ENCODE data around the gene TTI1.

DNA sequence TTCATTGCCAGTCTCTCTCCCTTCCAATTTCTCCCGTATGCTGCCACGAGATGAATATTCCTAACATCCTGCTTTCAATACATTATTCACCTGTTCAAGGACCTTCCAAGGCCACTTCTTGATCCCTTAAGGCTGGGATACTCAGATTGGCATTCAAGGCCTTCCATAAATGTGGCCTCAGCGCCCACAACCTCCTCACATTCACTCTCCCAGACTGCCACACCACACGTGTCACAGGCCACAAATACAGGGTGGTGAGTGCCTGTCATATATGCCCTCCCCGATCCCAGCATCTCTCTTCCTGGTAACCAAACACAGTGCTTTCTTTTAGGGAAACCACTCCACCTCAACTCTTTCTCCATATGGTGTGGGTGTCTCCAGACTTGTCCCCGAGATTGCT is 55.5 kb downstream of the TTI1 start:
- TF ChIP-seq, protein P1, sequence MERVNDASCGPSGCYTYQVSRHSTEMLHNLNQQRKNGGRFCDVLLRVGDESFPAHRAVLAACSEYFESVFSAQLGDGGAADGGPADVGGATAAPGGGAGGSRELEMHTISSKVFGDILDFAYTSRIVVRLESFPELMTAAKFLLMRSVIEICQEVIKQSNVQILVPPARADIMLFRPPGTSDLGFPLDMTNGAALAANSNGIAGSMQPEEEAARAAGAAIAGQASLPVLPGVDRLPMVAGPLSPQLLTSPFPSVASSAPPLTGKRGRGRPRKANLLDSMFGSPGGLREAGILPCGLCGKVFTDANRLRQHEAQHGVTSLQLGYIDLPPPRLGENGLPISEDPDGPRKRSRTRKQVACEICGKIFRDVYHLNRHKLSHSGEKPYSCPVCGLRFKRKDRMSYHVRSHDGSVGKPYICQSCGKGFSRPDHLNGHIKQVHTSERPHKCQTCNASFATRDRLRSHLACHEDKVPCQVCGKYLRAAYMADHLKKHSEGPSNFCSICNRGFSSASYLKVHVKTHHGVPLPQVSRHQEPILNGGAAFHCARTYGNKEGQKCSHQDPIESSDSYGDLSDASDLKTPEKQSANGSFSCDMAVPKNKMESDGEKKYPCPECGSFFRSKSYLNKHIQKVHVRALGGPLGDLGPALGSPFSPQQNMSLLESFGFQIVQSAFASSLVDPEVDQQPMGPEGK (tag by site-specific recombination; IDR thresholded peaks at IDR 0.05): no peak
- TF ChIP-seq, protein P2, sequence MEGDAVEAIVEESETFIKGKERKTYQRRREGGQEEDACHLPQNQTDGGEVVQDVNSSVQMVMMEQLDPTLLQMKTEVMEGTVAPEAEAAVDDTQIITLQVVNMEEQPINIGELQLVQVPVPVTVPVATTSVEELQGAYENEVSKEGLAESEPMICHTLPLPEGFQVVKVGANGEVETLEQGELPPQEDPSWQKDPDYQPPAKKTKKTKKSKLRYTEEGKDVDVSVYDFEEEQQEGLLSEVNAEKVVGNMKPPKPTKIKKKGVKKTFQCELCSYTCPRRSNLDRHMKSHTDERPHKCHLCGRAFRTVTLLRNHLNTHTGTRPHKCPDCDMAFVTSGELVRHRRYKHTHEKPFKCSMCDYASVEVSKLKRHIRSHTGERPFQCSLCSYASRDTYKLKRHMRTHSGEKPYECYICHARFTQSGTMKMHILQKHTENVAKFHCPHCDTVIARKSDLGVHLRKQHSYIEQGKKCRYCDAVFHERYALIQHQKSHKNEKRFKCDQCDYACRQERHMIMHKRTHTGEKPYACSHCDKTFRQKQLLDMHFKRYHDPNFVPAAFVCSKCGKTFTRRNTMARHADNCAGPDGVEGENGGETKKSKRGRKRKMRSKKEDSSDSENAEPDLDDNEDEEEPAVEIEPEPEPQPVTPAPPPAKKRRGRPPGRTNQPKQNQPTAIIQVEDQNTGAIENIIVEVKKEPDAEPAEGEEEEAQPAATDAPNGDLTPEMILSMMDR (tag by site-specific recombination; IDR thresholded peaks at IDR 0.05): no peak
- TF ChIP-seq SALL2 (tag by site-specific recombination; IDR thresholded peaks at IDR 0.05; ENCODE audit: borderline replicate concordance) (no peak), GLI2 (tag by site-specific recombination; IDR thresholded peaks at IDR 0.05; ENCODE audit: borderline replicate concordance, low read depth) (no peak), ZIC2 (tag by site-specific recombination; IDR thresholded peaks at IDR 0.05) (no peak), ZNF416 (tag by site-specific recombination; IDR thresholded peaks at IDR 0.05) (no peak)

All from HEK293 (cell line).